Karpas-422 (cell line): ENCODE data around the gene CAMK2A. TPM values are rescaled to one million over a fixed set of nuclear protein-coding genes. Genes with fewer than 3 reads are reported as not detected.
A peak's percentile ranks its signal among the peaks of the same experiment; 100 is the strongest.

ENCODE experiments used
- DNase-seq: peaks from one replicate; pipeline ENCODE4 v3.0.0-alpha.2; 2015
- H2AFZ ChIP-seq: fragments of 200-600 bp; sonication (generic); 2 replicates; pipeline ENCODE4 v1.6.1; 2014; ENCODE audit warnings: antibody characterized with exemption, low read length, mixed read lengths
- H3K27ac ChIP-seq: fragments of 200-600 bp; sonication (generic); 2 replicates; pipeline ENCODE4 v1.5.1; 2014; ENCODE audit warnings: mild to moderate bottlenecking, low read length, moderate library complexity
- H3K27me3 ChIP-seq: fragments of 200-600 bp; sonication (generic); 2 replicates; pipeline ENCODE4 v1.6.1; 2014; ENCODE audit warnings: low read length, mixed read lengths
- H3K36me3 ChIP-seq: fragments of 200-600 bp; sonication (generic); 2 replicates; pipeline ENCODE4 v1.6.1; 2014; ENCODE audit warnings: low read length, mixed read lengths; ENCODE audit not compliant: insufficient read depth
- H3K4me1 ChIP-seq: fragments of 200-600 bp; sonication (generic); 2 replicates; pipeline ENCODE4 v1.6.1; 2014; ENCODE audit warnings: mild to moderate bottlenecking, low read length, mixed read lengths
- H3K4me2 ChIP-seq: fragments of 200-600 bp; sonication (generic); 2 replicates; pipeline ENCODE4 v1.6.1; 2014; ENCODE audit warnings: low read length, low read depth, mild to moderate bottlenecking; ENCODE audit not compliant: poor library complexity, severe bottlenecking
- H3K4me3 ChIP-seq: fragments of 200-600 bp; sonication (generic); 2 replicates; pipeline ENCODE4 v1.5.1; 2014; ENCODE audit warnings: mild to moderate bottlenecking, antibody characterized with exemption, low read length, mixed read lengths
- H3K79me2 ChIP-seq: fragments of 200-600 bp; sonication (generic); 2 replicates; pipeline ENCODE4 v1.6.1; 2014; ENCODE audit warnings: mild to moderate bottlenecking, low read length, mixed read lengths
- H3K9ac ChIP-seq: fragments of 200-600 bp; sonication (generic); 2 replicates; pipeline ENCODE4 v1.6.0; 2014; ENCODE audit warnings: low read length
- H3K9me2 ChIP-seq: fragments of 200-600 bp; sonication (generic), shearing (Covaris generic); replicated peaks from 2 replicates; pipeline ENCODE4 v1.6.0; 2014; ENCODE audit warnings: mild to moderate bottlenecking, low read length, moderate library complexity; ENCODE audit not compliant: insufficient read depth
- H3K9me3 ChIP-seq: fragments of 300-700, 200-600 bp; sonication (generic); 2 replicates; pipeline ENCODE4 v1.6.1; 2014; ENCODE audit warnings: low read length, mixed read lengths
- H4K20me1 ChIP-seq: fragments of 200-600 bp; sonication (generic); 2 replicates; pipeline ENCODE4 v1.6.1; 2014; ENCODE audit warnings: mild to moderate bottlenecking, antibody characterized with exemption, low read length, low read depth; ENCODE audit not compliant: insufficient read depth
- total RNA-seq: library from RNA; depleted of rRNA; stranded (reverse); fragments of >200 nt; shearing (Covaris generic); gene quantifications from 2 replicates; pipeline ENCODE4 v1.2.3, GENCODE V29; 2014; ENCODE audit warnings: low replicate concordance

Gene CAMK2A
- total RNA-seq, 1 experiment from 2014 or later: not detected

DNA sequence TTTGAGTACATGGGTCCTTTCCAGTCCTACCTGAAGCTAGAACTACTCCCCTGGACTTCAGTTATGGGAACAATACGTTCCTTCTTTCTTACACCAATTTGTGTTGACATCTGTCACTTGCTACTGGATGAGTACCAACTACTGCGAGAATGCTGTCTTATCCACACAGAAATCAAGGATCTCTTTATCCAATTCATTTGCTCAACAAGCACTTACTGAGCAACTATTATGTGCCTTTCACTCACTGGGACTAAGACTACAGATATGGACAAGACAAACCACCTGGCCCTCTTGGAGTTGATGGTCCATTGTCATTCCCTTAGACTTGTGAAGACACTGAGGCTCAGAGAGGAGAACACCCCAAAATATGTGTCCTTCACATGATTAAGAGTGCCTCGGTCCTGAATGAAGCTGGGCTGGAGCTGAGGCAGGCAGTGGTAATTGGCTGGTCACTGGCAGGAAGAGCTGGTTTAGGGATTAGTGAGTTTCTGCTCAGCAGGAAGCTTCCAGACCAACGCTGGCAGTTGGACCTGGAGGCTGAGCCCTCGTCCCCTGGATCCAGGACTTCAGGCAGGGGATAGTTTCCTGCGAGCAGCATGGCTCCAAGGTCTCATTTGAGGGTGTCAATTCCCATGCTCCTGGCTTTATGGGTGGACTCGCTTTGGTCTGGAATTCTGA is 21.6 kb upstream of the CAMK2A start:
- no peaks in the 10 kb centered on the region for H3K9me3 ChIP-seq
- H3K27me3 ChIP-seq: no peaks in the 10 kb centered on the region

DNA sequence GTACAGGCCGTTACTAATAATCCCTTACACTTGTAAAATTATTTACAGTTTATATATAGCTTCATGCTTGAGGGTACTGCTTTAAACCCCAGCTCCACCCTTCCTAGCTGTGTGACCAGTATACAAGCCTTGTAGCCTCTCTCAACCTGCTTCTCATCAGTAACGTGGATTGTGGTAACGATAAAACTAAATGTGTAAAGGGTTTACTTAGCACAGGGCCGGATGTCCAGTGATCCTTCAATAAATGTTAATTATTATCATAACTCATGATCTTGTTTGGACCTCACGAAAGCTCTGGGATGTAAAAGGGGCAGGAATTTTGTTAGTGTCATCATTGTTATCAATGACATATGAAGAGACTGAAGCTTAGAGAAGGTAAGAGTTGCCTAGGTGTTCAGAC is 20.7 kb upstream of the CAMK2A start:
- H3K27ac ChIP-seq: no peak overlapping the region
- H3K36me3 ChIP-seq: no peaks in the 10 kb centered on the region
- H4K20me1 ChIP-seq: no peaks in the 10 kb centered on the region
- H2AFZ ChIP-seq: no peak overlapping the region
- H3K9ac ChIP-seq: no peak overlapping the region
- no peaks in the 10 kb centered on the region for H3K79me2 ChIP-seq
- no peaks in the 10 kb centered on the region for H3K9me2 ChIP-seq
- H3K27me3 ChIP-seq: no peaks in the 10 kb centered on the region
- peaks cover 13% of the 10 kb centered on the region for H3K4me1 ChIP-seq
- DNase-seq: no peak
- H3K4me3 ChIP-seq: no peak overlapping the region
- no peak overlapping the region for H3K4me2 ChIP-seq
- no peaks in the 10 kb centered on the region for H3K9me3 ChIP-seq

More for the DNA sequence above, 21.6 kb upstream of the CAMK2A start:
- no peaks in the 10 kb centered on the region for H4K20me1 ChIP-seq
- no peaks in the 10 kb centered on the region for H3K36me3 ChIP-seq
- H3K4me1 ChIP-seq: peaks cover 13% of the 10 kb centered on the region
- no peak overlapping the region for H3K4me3 ChIP-seq
- H3K9ac ChIP-seq: no peak overlapping the region
- no peak for DNase-seq
- H3K27ac ChIP-seq: no peak overlapping the region
- H3K4me2 ChIP-seq: no peak overlapping the region
- no peaks in the 10 kb centered on the region for H3K79me2 ChIP-seq
- no peaks in the 10 kb centered on the region for H3K9me2 ChIP-seq
- no peak overlapping the region for H2AFZ ChIP-seq

DNA sequence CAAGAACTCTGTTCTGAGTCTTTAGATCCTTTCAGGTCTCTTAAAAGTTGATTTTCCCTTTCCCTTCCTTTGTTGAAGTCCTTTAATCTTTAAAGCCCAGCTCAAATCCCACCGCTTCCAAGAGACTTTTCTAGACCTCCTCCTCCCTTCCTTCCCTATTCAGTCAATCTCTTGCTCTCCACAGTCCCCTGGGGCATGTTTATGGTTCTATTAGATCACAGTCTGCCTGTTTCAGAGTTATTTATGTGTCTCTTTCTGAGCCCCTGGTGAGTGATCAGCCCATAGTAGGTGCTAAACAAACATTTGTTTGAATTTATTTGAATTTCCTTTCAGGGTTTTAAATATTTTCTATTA is 20.3 kb upstream of the CAMK2A start:
- H3K9ac ChIP-seq: no peak overlapping the region
- H3K9me3 ChIP-seq: no peaks in the 10 kb centered on the region
- H2AFZ ChIP-seq: no peak overlapping the region
- no peak overlapping the region for H3K27ac ChIP-seq
- no peaks in the 10 kb centered on the region for H3K79me2 ChIP-seq
- H3K4me1 ChIP-seq: peaks cover 13% of the 10 kb centered on the region
- H3K4me2 ChIP-seq: no peak overlapping the region
- H3K27me3 ChIP-seq: no peaks in the 10 kb centered on the region
- H3K36me3 ChIP-seq: no peaks in the 10 kb centered on the region
- no peak for DNase-seq
- no peaks in the 10 kb centered on the region for H4K20me1 ChIP-seq
- no peaks in the 10 kb centered on the region for H3K9me2 ChIP-seq
- H3K4me3 ChIP-seq: no peak overlapping the region

DNA sequence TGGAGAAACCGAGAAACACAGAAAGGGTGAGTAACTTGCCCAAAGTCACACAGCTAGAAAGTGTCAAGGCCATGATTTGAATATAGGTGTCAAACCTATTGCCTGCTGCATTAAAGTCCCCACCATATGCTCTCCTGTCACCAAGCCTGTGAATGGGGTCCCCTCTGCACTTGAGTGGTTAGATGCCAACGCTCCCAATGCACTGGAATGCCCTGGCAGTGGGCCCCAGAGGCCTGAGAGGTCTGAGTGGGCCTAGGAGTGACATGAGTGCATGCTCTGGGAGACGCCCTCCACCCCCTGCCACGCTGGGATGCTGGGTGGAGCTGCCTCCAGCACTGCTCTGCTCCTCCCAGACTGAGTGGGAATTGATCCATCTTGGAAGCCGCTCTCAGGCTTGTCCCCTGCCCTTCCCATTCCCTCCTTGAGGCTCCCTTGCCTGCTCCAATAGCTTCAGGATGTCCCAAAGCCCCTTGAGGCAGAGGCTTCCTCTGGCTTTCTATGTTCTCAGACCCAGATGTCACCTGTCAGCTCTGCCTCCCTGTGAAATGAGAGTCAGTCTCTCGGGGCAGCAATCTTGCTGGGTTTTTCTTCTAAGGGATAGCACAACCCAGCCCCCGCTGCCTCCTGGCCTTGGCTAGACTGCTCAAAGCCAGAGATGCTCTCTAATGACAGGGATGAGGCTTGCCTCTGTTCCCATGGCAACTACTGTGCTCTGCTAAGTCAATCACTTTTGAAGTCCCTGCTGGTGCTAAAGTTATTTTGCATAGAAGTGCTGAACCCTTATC is 19.7 kb upstream of the CAMK2A start:
- Histone ChIP-seq H3K9ac (no peak overlapping the region), H3K4me2 (no peak overlapping the region), H3K9me3 (no peaks in the 10 kb centered on the region), H3K4me3 (no peak overlapping the region), H3K79me2 (no peaks in the 10 kb centered on the region), H3K27ac (no peak overlapping the region), H4K20me1 (no peaks in the 10 kb centered on the region), H3K9me2 (no peaks in the 10 kb centered on the region), H3K36me3 (no peaks in the 10 kb centered on the region), H2AFZ (no peak overlapping the region), H3K4me1 (peaks cover 13% of the 10 kb centered on the region), H3K27me3 (no peaks in the 10 kb centered on the region)
- DNase-seq: peak; percentile 66

DNA sequence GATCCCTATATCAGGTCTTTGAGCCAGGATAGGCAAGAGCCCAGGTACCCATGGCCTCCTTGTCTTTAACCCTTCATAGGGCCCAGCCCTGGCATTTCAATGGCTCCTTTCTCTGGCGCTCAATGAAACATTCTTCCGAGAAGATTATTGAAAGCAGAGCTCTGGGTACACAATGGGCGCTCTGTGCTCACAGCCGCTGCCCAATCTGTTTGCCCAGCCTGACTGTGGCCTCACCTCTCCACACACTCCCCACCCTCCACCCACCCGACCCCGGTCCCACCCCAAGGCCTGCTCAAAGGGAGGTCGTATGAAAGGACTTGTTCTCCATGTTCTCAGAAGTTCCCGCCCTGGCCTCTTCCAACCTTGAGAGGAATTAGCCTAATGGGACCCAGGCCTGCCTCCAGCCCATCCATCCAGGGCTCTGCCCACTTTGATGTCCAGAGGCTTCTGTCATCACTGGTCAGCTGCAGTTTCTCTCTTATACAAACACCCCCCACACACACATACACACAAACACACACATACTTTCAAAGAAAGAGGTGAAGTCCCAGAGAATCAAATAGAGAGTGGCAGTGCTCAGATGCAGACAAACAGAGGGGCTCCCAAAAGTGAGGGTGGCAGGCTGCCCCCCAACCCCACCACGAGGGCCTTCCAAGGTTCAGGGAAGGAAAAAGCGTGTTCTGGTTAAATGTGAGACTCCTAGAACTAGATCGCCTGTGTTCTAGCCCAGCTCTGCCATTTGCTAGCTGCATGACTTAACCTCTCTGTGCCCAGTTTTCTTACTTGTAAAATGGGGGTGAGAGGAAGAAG is 18.2 kb upstream of the CAMK2A start:
- Histone ChIP-seq H4K20me1 (no peaks in the 10 kb centered on the region), H3K27ac (no peak overlapping the region), H3K4me2 (no peak overlapping the region), H3K9me2 (no peaks in the 10 kb centered on the region), H3K27me3 (no peaks in the 10 kb centered on the region), H3K4me1 (peaks cover 13% of the 10 kb centered on the region), H2AFZ (no peak overlapping the region), H3K79me2 (no peaks in the 10 kb centered on the region), H3K4me3 (no peak overlapping the region), H3K9ac (no peak overlapping the region), H3K9me3 (no peaks in the 10 kb centered on the region), H3K36me3 (no peaks in the 10 kb centered on the region)
- DNase-seq: no peak

DNA sequence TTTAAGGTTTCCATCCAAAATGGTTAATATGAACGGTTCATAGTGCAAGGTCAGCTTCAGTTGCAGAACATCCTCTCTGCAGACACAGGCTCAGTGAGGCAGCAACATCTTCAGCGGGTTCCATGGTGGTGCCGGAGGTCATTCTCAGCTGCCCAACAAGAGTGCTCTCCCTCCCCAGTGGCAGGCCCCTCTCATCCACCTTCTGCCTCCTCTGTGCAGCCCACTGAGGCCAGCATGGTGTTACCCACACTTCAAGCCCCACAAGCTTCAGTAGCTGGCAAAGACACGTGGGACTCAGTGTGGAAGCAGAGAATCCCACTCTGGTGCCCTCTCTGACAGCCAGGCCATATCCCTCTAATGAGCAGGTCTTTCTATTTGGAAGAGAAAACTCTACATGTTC is 17.2 kb upstream of the CAMK2A start:
- no peaks in the 10 kb centered on the region for H4K20me1 ChIP-seq
- H3K27me3 ChIP-seq: no peaks in the 10 kb centered on the region
- H3K27ac ChIP-seq: no peak overlapping the region
- H3K79me2 ChIP-seq: no peaks in the 10 kb centered on the region
- DNase-seq: no peak
- no peak overlapping the region for H3K9ac ChIP-seq
- H2AFZ ChIP-seq: no peak overlapping the region
- no peaks in the 10 kb centered on the region for H3K9me3 ChIP-seq
- no peaks in the 10 kb centered on the region for H3K9me2 ChIP-seq
- peaks cover 13% of the 10 kb centered on the region for H3K4me1 ChIP-seq
- no peak overlapping the region for H3K4me2 ChIP-seq
- H3K4me3 ChIP-seq: no peak overlapping the region
- H3K36me3 ChIP-seq: no peaks in the 10 kb centered on the region

DNA sequence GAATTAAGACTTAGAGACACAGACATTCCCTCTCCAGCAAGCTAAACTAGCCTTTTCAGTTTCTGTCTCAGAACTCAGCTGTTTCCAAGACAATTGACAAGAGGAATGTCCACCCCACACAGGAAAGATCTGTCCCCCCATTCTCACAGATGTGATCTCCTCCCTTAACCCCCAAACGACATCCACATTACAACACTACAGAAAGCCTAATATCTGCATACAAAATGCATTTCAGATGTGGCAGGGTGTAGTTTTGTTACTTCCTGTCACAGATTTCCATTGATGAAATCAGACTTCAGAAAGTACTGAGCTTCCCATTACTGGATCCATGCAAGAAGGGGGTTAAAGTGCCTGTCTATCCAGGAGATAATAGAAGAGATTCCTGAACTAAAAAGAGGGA is 16.0 kb upstream of the CAMK2A start:
- Histone ChIP-seq H2AFZ (no peak overlapping the region), H3K9ac (no peak overlapping the region), H3K36me3 (no peaks in the 10 kb centered on the region), H3K4me2 (no peak overlapping the region), H3K79me2 (no peaks in the 10 kb centered on the region), H3K4me1 (peaks cover 13% of the 10 kb centered on the region), H3K9me2 (no peaks in the 10 kb centered on the region), H4K20me1 (no peaks in the 10 kb centered on the region), H3K27ac (no peak overlapping the region), H3K4me3 (no peak overlapping the region), H3K9me3 (no peaks in the 10 kb centered on the region), H3K27me3 (no peaks in the 10 kb centered on the region)
- no peak for DNase-seq

DNA sequence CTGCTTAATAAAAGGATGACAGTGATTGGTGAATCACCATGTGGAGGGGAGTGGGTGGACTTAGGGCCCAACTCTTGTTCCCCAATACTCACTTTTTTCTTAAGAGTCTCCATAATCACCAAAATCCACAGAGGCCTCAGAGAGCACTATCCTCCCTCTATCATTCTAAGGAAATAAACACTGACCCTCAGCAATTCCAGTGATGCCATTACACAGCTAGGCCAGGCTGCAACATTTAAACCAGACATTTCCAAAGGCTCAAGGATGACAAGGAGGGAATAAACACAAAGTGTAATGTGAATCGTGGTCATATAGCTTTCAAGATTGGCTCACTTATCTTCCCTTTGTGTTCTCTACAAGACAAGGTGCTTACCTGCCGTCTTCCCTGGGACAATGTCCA is 15.5 kb upstream of the CAMK2A start:
- H3K9me2 ChIP-seq: no peaks in the 10 kb centered on the region
- no peaks in the 10 kb centered on the region for H3K36me3 ChIP-seq

More for the DNA sequence above, 15.5 kb upstream of the CAMK2A start:
- H3K9me3 ChIP-seq: no peaks in the 10 kb centered on the region
- H3K27me3 ChIP-seq: no peaks in the 10 kb centered on the region
- H3K4me3 ChIP-seq: no peak overlapping the region
- no peaks in the 10 kb centered on the region; the same call in 1 of the 2 replicates for H4K20me1 ChIP-seq
- H2AFZ ChIP-seq: no peak overlapping the region
- H3K79me2 ChIP-seq: no peaks in the 10 kb centered on the region
- peaks cover 10% of the 10 kb centered on the region for H3K4me1 ChIP-seq
- H3K4me2 ChIP-seq: no peak overlapping the region
- no peak for DNase-seq
- H3K27ac ChIP-seq: no peak overlapping the region
- no peak overlapping the region for H3K9ac ChIP-seq
